ENCODE measurements around the gene STK31.

STK31 gene

DNA sequence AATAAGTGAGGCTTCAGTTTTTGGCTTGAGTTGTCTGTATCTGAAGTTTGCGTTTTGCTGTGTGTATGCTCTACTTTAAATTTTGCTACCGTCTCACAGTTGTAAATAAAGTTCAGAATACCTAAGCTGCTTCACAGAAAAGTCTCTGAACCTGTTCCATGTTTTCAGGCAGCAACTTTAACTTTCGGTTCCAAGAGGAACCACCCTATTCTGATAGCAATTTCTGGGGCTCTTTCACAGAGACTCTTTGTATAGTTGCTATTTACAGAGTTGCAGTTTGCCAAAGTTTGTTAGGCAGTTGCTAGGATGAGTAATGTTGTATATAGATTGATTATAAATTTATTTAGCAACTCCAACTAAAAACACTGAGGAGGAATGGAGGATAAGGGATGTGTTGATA, 24.3 kb upstream of the STK31 start:
- no peak for FAIRE-seq
- no peak for DNase-seq (ENCODE audit: insufficient read length, low spot score)
- TF ChIP-seq POLR2AphosphoS5 (IDR thresholded peaks at IDR 0.05; ENCODE audit: low read depth, low read length) (no peak), POU2F2 (IDR thresholded peaks at IDR 0.05; ENCODE audit: low read depth, low read length) (no peak), TAF1 (IDR thresholded peaks at IDR 0.05; ENCODE audit: low read depth, low read length) (no peak), PAX5 (IDR thresholded peaks at IDR 0.05; ENCODE audit: insufficient read depth, low read length, severe bottlenecking) (no peak), POLR2A (IDR thresholded peaks at IDR 0.05; ENCODE audit: low read depth, low read length) (no peak), SPI1 (IDR thresholded peaks at IDR 0.05; ENCODE audit: low read depth, low read length) (no peak)

DNA sequence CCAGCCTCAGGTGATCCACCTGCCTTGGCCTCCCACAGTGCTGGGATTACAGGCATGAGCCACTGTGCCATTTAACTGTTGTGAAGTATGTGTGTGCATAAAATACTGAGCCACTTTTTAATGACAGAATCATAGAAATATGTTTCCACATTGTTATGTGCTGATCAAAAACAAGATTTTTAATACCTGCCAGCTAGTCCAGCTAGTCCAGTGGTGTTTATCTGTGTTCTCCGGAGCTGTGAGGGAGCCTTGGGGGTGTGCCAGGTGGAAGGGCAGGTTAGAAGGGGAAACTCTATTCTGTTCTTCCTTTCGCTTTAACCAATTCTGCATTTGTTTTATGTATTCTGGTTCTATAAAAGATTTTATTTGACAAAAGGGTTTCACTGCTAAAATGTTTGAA, 23.0 kb upstream of the STK31 start:
- FAIRE-seq (no peak), DNase-seq (ENCODE audit: insufficient read length, low spot score) (no peak)
- TF ChIP-seq POLR2AphosphoS5 (IDR thresholded peaks at IDR 0.05; ENCODE audit: low read depth, low read length): no peak
- no peak for TF ChIP-seq POLR2A (IDR thresholded peaks at IDR 0.05; ENCODE audit: low read depth, low read length)
- no peak for TF ChIP-seq POU2F2 (IDR thresholded peaks at IDR 0.05; ENCODE audit: low read depth, low read length)
- TF ChIP-seq PAX5 (IDR thresholded peaks at IDR 0.05; ENCODE audit: insufficient read depth, low read length, severe bottlenecking): no peak
- TF ChIP-seq TAF1 (IDR thresholded peaks at IDR 0.05; ENCODE audit: low read depth, low read length): no peak
- TF ChIP-seq SPI1 (IDR thresholded peaks at IDR 0.05; ENCODE audit: low read depth, low read length): no peak

DNA sequence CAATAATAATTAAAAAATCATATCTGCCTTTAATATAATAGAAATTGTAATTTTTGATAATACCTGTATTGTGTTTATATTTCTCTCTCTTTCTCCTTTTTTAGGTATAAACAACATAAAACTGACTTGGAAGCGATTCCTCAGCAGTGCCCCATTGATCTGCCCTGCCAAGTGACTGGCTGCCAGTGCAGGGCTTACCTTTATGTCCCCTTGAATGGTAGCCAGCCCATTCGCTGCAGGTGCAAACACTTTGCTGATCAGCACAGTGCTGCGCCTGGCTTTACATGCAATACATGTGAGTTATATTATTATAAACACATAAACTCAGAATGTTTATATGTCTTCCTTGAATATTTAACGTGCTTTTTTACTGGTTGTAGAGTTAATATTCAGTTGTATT, 20.9 kb upstream of the STK31 start:
- DNase-seq (ENCODE audit: insufficient read length, low spot score): no peak
- no peak for TF ChIP-seq PAX5 (IDR thresholded peaks at IDR 0.05; ENCODE audit: insufficient read depth, low read length, severe bottlenecking)
- TF ChIP-seq POU2F2 (IDR thresholded peaks at IDR 0.05; ENCODE audit: low read depth, low read length): no peak
- TF ChIP-seq SPI1 (IDR thresholded peaks at IDR 0.05; ENCODE audit: low read depth, low read length): no peak
- TF ChIP-seq POLR2A (IDR thresholded peaks at IDR 0.05; ENCODE audit: low read depth, low read length): no peak
- TF ChIP-seq POLR2AphosphoS5 (IDR thresholded peaks at IDR 0.05; ENCODE audit: low read depth, low read length): no peak
- no peak for TF ChIP-seq TAF1 (IDR thresholded peaks at IDR 0.05; ENCODE audit: low read depth, low read length)
- FAIRE-seq: no peak

DNA sequence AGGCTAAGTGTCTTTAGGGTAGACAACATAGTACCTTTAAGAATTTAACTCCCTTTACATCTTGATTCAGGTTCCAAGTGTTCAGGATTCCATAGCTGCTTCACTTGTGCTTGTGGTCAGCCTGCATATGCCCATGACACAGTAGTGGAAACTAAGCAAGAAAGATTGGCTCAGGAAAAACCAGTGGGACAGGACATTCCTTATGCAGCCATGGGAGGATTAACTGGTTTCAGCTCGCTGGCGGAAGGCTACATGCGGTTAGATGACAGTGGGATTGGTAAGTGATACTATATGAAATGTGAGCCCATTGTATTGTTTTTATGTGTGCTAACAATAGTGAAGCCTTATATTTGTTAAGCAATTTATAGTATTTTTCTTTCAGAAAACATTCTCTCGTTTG, 18.7 kb upstream of the STK31 start:
- DNase-seq (ENCODE audit: insufficient read length, low spot score): no peak
- TF ChIP-seq TAF1 (IDR thresholded peaks at IDR 0.05; ENCODE audit: low read depth, low read length) (no peak), SPI1 (IDR thresholded peaks at IDR 0.05; ENCODE audit: low read depth, low read length) (no peak), POLR2AphosphoS5 (IDR thresholded peaks at IDR 0.05; ENCODE audit: low read depth, low read length) (no peak), POLR2A (IDR thresholded peaks at IDR 0.05; ENCODE audit: low read depth, low read length) (no peak), PAX5 (IDR thresholded peaks at IDR 0.05; ENCODE audit: insufficient read depth, low read length, severe bottlenecking) (no peak), POU2F2 (IDR thresholded peaks at IDR 0.05; ENCODE audit: low read depth, low read length) (no peak)
- FAIRE-seq: no peak

- TF ChIP-seq TAF1 (IDR thresholded peaks at IDR 0.05; ENCODE audit: low read depth, low read length): no peak
- TF ChIP-seq POLR2A (IDR thresholded peaks at IDR 0.05; ENCODE audit: low read depth, low read length): no peak
- no peak for TF ChIP-seq POU2F2 (IDR thresholded peaks at IDR 0.05; ENCODE audit: low read depth, low read length)
- no peak for TF ChIP-seq SPI1 (IDR thresholded peaks at IDR 0.05; ENCODE audit: low read depth, low read length)
- no peak for TF ChIP-seq PAX5 (IDR thresholded peaks at IDR 0.05; ENCODE audit: insufficient read depth, low read length, severe bottlenecking)
- TF ChIP-seq POLR2AphosphoS5 (IDR thresholded peaks at IDR 0.05; ENCODE audit: low read depth, low read length): no peak
- FAIRE-seq: no peak
Observed at GRCh38 chr7:23693224-23693623, 16.8 kb upstream of the STK31 start.

GRCh38 chr7:23696916-23697441, 13.0 kb upstream of the STK31 start:
- peak; percentile 20 for DNase-seq (ENCODE audit: insufficient read length, low spot score)

More at GRCh38 chr7:23693224-23693623, 16.8 kb upstream of the STK31 start:
- DNase-seq (ENCODE audit: insufficient read length, low spot score): no peak

GRCh38 chr7:23698822-23699221, 11.2 kb upstream of the STK31 start:
- DNase-seq (ENCODE audit: insufficient read length, low spot score) (no peak), FAIRE-seq (no peak)
- TF ChIP-seq TAF1 (IDR thresholded peaks at IDR 0.05; ENCODE audit: low read depth, low read length) (no peak), PAX5 (IDR thresholded peaks at IDR 0.05; ENCODE audit: insufficient read depth, low read length, severe bottlenecking) (no peak), POU2F2 (IDR thresholded peaks at IDR 0.05; ENCODE audit: low read depth, low read length) (no peak)

More at GRCh38 chr7:23696916-23697441, 13.0 kb upstream of the STK31 start:
- TF ChIP-seq TAF1 (IDR thresholded peaks at IDR 0.05; ENCODE audit: low read depth, low read length): no peak
- peak; percentile 82 for FAIRE-seq

DNA sequence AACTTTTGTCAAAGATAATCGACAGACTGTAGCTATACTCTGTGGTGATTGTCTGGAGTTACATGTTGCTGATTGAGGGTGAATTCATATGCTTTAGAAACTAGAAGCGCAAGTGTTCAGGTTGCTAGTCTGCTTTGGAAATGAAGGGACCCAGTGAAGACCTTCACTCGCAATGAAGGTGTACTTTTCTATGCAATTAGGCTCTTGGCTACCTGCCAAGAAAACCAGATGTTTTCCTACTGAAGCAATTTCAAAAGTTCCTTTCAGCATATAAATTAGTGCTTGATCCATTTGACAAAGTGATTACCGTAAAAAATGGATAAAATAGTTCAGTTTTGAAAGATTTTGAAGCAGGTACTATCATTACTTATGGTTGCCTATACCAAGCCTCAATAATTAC, 10.0 kb upstream of the STK31 start:
- no peak for TF ChIP-seq TAF1 (IDR thresholded peaks at IDR 0.05; ENCODE audit: low read depth, low read length)
- TF ChIP-seq PAX5 (IDR thresholded peaks at IDR 0.05; ENCODE audit: insufficient read depth, low read length, severe bottlenecking): no peak
- TF ChIP-seq POLR2A (IDR thresholded peaks at IDR 0.05; ENCODE audit: low read depth, low read length): no peak
- TF ChIP-seq SPI1 (IDR thresholded peaks at IDR 0.05; ENCODE audit: low read depth, low read length): no peak
- TF ChIP-seq POLR2AphosphoS5 (IDR thresholded peaks at IDR 0.05; ENCODE audit: low read depth, low read length): no peak
- TF ChIP-seq POU2F2 (IDR thresholded peaks at IDR 0.05; ENCODE audit: low read depth, low read length): no peak
- DNase-seq (ENCODE audit: insufficient read length, low spot score): no peak
- FAIRE-seq: no peak

- FAIRE-seq: no peak
- no peak for TF ChIP-seq SPI1 (IDR thresholded peaks at IDR 0.05; ENCODE audit: low read depth, low read length)
- TF ChIP-seq POLR2AphosphoS5 (IDR thresholded peaks at IDR 0.05; ENCODE audit: low read depth, low read length): no peak
- DNase-seq (ENCODE audit: insufficient read length, low spot score): no peak
Observed at GRCh38 chr7:23709081-23709750, 803 bp upstream of the STK31 start.
